ENCODE data around the gene PAPOLA.

The PAPOLA gene

GRCh38 chr14:96501740-96502620, at the start of gene PAPOLA:
TSS of gene PAPOLA (plus strand) at chr14:96502382. CDS start at chr14:96502593, 211 bp downstream.
- ATAC-seq (ENCODE audit: low read depth) (peak; percentile 89), DNase-seq (ENCODE audit: low spot score) (peak; percentile 96)
- peak within 1 kb of the TSS; percentile 53 for H3K27ac ChIP-seq (ENCODE audit: poor library complexity, severe bottlenecking)
- peaks cover 26% of the 10 kb centered on the region for H3K4me1 ChIP-seq (ENCODE audit: insufficient read depth, poor library complexity, severe bottlenecking)
- peak within 1 kb of the TSS; percentile 59 for H3K4me3 ChIP-seq (ENCODE audit: severe bottlenecking)
- peaks cover 32% of the 10 kb centered on the region for H3K36me3 ChIP-seq (ENCODE audit: low read depth)
- H3K27me3 ChIP-seq (ENCODE audit: insufficient read depth, poor library complexity, severe bottlenecking): no peaks in the 10 kb centered on the region
- peak; percentile 32 for TF ChIP-seq CTCF (IDR thresholded peaks at IDR 0.05; ENCODE audit: poor library complexity, severe bottlenecking)
- H3K9me3 ChIP-seq (ENCODE audit: severe bottlenecking): no peaks in the 10 kb centered on the region

GRCh38 chr14:96452684-96453083, 49.5 kb upstream of the PAPOLA start:
- Histone ChIP-seq H3K4me1 (ENCODE audit: insufficient read depth, poor library complexity, severe bottlenecking) (no peaks in the 10 kb centered on the region), H3K9me3 (ENCODE audit: severe bottlenecking) (no peaks in the 10 kb centered on the region), H3K27ac (ENCODE audit: poor library complexity, severe bottlenecking) (no peak overlapping the region), H3K4me3 (ENCODE audit: severe bottlenecking) (no peak overlapping the region), H3K36me3 (ENCODE audit: low read depth) (no peaks in the 10 kb centered on the region), H3K27me3 (ENCODE audit: insufficient read depth, poor library complexity, severe bottlenecking) (no peaks in the 10 kb centered on the region)
- DNase-seq (ENCODE audit: low spot score) (no peak), ATAC-seq (ENCODE audit: low read depth) (no peak)
- no peak for TF ChIP-seq CTCF (IDR thresholded peaks at IDR 0.05; ENCODE audit: poor library complexity, severe bottlenecking)

- no peak overlapping the region for H3K4me3 ChIP-seq (ENCODE audit: severe bottlenecking)
- peak; percentile 46; the same call in 2 of the 3 replicates for ATAC-seq (ENCODE audit: low read depth)
- H3K9me3 ChIP-seq (ENCODE audit: severe bottlenecking): no peaks in the 10 kb centered on the region
- no peak for TF ChIP-seq CTCF (IDR thresholded peaks at IDR 0.05; ENCODE audit: poor library complexity, severe bottlenecking)
- no peaks in the 10 kb centered on the region for H3K4me1 ChIP-seq (ENCODE audit: insufficient read depth, poor library complexity, severe bottlenecking)
- no peak for DNase-seq (ENCODE audit: low spot score)
- H3K27me3 ChIP-seq (ENCODE audit: insufficient read depth, poor library complexity, severe bottlenecking): no peaks in the 10 kb centered on the region
- no peak overlapping the region for H3K27ac ChIP-seq (ENCODE audit: poor library complexity, severe bottlenecking)
- no peaks in the 10 kb centered on the region for H3K36me3 ChIP-seq (ENCODE audit: low read depth)
Observed at GRCh38 chr14:96455588-96455987, 46.6 kb upstream of the PAPOLA start.

GRCh38 chr14:96459851-96460250, 42.3 kb upstream of the PAPOLA start:
- Histone ChIP-seq H3K27ac (ENCODE audit: poor library complexity, severe bottlenecking) (no peak overlapping the region), H3K9me3 (ENCODE audit: severe bottlenecking) (no peaks in the 10 kb centered on the region), H3K4me3 (ENCODE audit: severe bottlenecking) (no peak overlapping the region), H3K4me1 (ENCODE audit: insufficient read depth, poor library complexity, severe bottlenecking) (no peaks in the 10 kb centered on the region), H3K27me3 (ENCODE audit: insufficient read depth, poor library complexity, severe bottlenecking) (no peaks in the 10 kb centered on the region), H3K36me3 (ENCODE audit: low read depth) (no peaks in the 10 kb centered on the region)
- no peak for DNase-seq (ENCODE audit: low spot score)
- ATAC-seq (ENCODE audit: low read depth): no peak
- TF ChIP-seq CTCF (IDR thresholded peaks at IDR 0.05; ENCODE audit: poor library complexity, severe bottlenecking): no peak

Measured in RWPE2 (cell line).